SK-N-SH (cell line): ENCODE results near the gene PNCK. TPM values are rescaled to one million over a fixed set of nuclear protein-coding genes. Genes with fewer than 3 reads are reported as not detected.

ENCODE experiments used
- CTCF ChIA-PET: fragments of 300-600, 350-600 bp; formaldehyde crosslinking; extraction: SDS; loops from one replicate; lab custom pipeline; 2021; lab: Yijun Ruan, JAX
- POLR2A ChIA-PET: fragments of 350-600 bp; sonication (Branson Sonifier 250); formaldehyde crosslinking; extraction: SDS; loops from one replicate; lab custom pipeline; 2020; ENCODE audit warnings: antibody characterized with exemption, inconsistent platforms; lab: Yijun Ruan, JAX
- DNase-seq: peaks from one replicate; pipeline ENCODE4 v3.0.0; 2012
- H2AFZ ChIP-seq: fragments of 200-600 bp; sonication (generic); 2 replicates; pipeline ENCODE4 v1.8.1; 2016; ENCODE audit warnings: antibody characterized with exemption, mild to moderate bottlenecking, low read depth
- H3F3A ChIP-seq: fragments of 200-600 bp; sonication (generic); replicated peaks from 2 replicates; pipeline ENCODE3; 2016; ENCODE audit warnings: antibody characterized with exemption, mild to moderate bottlenecking; ENCODE audit not compliant: insufficient read depth
- H3K27ac ChIP-seq, 2 experiments: fragments of 200-500 bp in 1 of 2; fragments of 200-600 bp in 1 of 2; sonication (Bioruptor generic) in 1 of 2; sonication (generic), shearing (Covaris generic) in 1 of 2; 2 replicates each; pipeline versions ENCODE4 v1.5.1 to v1.6.1; 2014 to 2016; ENCODE audit warnings: low read depth in 2 of 2, inconsistent platforms in 1 of 2, low read length in 1 of 2, mild to moderate bottlenecking in 1 of 2, mixed read lengths in 1 of 2
- H3K27me3 ChIP-seq: fragments of 200-600 bp; sonication (generic), shearing (Covaris generic); 2 replicates; pipeline ENCODE4 v1.6.1; 2016; ENCODE audit warnings: mixed run types; ENCODE audit not compliant: insufficient read depth
- H3K36me3 ChIP-seq, 2 experiments: fragments of 200-500 bp in 1 of 2; fragments of 200-600 bp in 1 of 2; sonication (Bioruptor generic) in 1 of 2; sonication (generic) in 1 of 2; replicated peaks in 1 of 2; 2 replicates each; pipeline versions ENCODE3 to v1.5.1; 2014 to 2016; ENCODE audit warnings: low read length in 1 of 2, mild to moderate bottlenecking in 1 of 2; ENCODE audit not compliant: insufficient read depth in 2 of 2, control insufficient read depth in 1 of 2
- H3K4me1 ChIP-seq, 2 experiments: fragments of 200-500 bp in 1 of 2; fragments of 200-600 bp in 1 of 2; sonication (Bioruptor generic) in 1 of 2; sonication (generic), shearing (Covaris generic) in 1 of 2; 2 replicates each; pipeline versions ENCODE4 v1.5.1 to v1.6.1; 2014 to 2016; ENCODE audit warnings: low read depth in 1 of 2, low read length in 1 of 2, mixed run types in 1 of 2; ENCODE audit not compliant: insufficient read depth in 2 of 2, control insufficient read depth in 1 of 2
- H3K4me2 ChIP-seq: fragments of 200-600 bp; sonication (generic), shearing (Covaris generic); 2 replicates; pipeline ENCODE4 v1.6.1; 2017; ENCODE audit warnings: mixed run types
- H3K4me3 ChIP-seq, 2 experiments: fragments of 200-500 bp in 1 of 2; fragments of 200-600 bp in 1 of 2; sonication (Bioruptor generic) in 1 of 2; sonication (generic), shearing (Covaris generic) in 1 of 2; 2 replicates each; pipeline versions ENCODE4 v1.5.1 to v1.8.1; 2014 to 2016; ENCODE audit warnings: low read depth in 2 of 2, inconsistent platforms in 1 of 2, low read length in 1 of 2, mild to moderate bottlenecking in 1 of 2, mixed read lengths in 1 of 2, moderate library complexity in 1 of 2
- H3K79me2 ChIP-seq: fragments of 200-600 bp; sonication (generic); 2 replicates; pipeline ENCODE4 v1.8.1; 2017; ENCODE audit warnings: mild to moderate bottlenecking; ENCODE audit not compliant: insufficient read depth
- H3K9ac ChIP-seq: fragments of 200-600 bp; sonication (generic); 2 replicates; pipeline ENCODE4 v1.6.1; 2017; ENCODE audit warnings: mixed run types
- H3K9me2 ChIP-seq: fragments of 200-600 bp; sonication (generic); 2 replicates; pipeline ENCODE4 v1.6.1; 2017; ENCODE audit warnings: mixed run types
- H3K9me3 ChIP-seq: fragments of 200-600 bp; sonication (generic); 2 replicates; pipeline ENCODE4 v1.6.1; 2017; ENCODE audit warnings: mixed run types, mild to moderate bottlenecking, moderate library complexity
- H4K20me1 ChIP-seq: fragments of 200-600 bp; sonication (generic); 2 replicates; pipeline ENCODE4 v1.6.1; 2017; ENCODE audit warnings: mild to moderate bottlenecking, mixed run types; ENCODE audit not compliant: insufficient read depth
- FOSL2 ChIP-seq: IDR thresholded peaks from 2 replicates; pipeline ENCODE4 v1.4.0; 2012; ENCODE audit warnings: low read depth, mild to moderate bottlenecking, moderate library complexity, borderline replicate concordance
- RAD21 ChIP-seq: IDR thresholded peaks from 2 replicates; pipeline ENCODE4 v1.6.1; 2012; ENCODE audit warnings: mild to moderate bottlenecking, low read length
- RXRA ChIP-seq: IDR thresholded peaks from 2 replicates; pipeline ENCODE4 v1.4.0; 2012; ENCODE audit warnings: low read depth, mild to moderate bottlenecking, borderline replicate concordance
- SMC3 ChIP-seq: IDR thresholded peaks from 2 replicates; pipeline ENCODE4 v1.6.1; 2012; ENCODE audit warnings: low read depth, low read length, improper control_type of control experiment
- TAF1 ChIP-seq: IDR thresholded peaks from 2 replicates; pipeline ENCODE4 v1.6.1; 2012; ENCODE audit warnings: low read depth, mild to moderate bottlenecking, low read length, moderate library complexity, borderline replicate concordance
- YY1 ChIP-seq: IDR thresholded peaks from 2 replicates; pipeline ENCODE4 v1.4.0; 2012; ENCODE audit warnings: low read depth, mild to moderate bottlenecking
- WGBS: methylation state at CpG from one replicate; pipeline ENCODE4 v1.1.6; 2017; ENCODE audit warnings: low lambda C conversion rate; 5-methylcytosine and 5-hydroxymethylcytosine counted together
- polyA plus RNA-seq, 3 experiments: library from polyadenylated mRNA; depleted of rRNA; stranded (reverse); fragments of >200 nt; gene quantifications; 2 replicates each; pipeline ENCODE4 v1.2.3, GENCODE V29; 2012
- TF ChIP-seq, protein P1 (sequence below): fragments of 200-600 bp; sonication (generic); IDR thresholded peaks from 2 replicates; pipeline ENCODE4 v1.6.1; 2017; ENCODE audit warnings: antibody characterized with exemption, mild to moderate bottlenecking, moderate library complexity
- TF ChIP-seq, protein P2 (sequence below): fragments of 150-350 bp; IDR thresholded peaks from 2 replicates; pipeline ENCODE4 v1.6.1; 2016; ENCODE audit warnings: mild to moderate bottlenecking, low read depth, low read length
- TF ChIP-seq, protein P3 (sequence below): fragments of 150-350 bp; IDR thresholded peaks from 2 replicates; pipeline ENCODE4 v1.6.1; 2017; ENCODE audit warnings: antibody characterized with exemption, low read length, low read depth, borderline replicate concordance
- TF ChIP-seq, protein P4 (sequence below): IDR thresholded peaks from 2 replicates; pipeline ENCODE4 v1.4.0; 2012; ENCODE audit warnings: low read depth, borderline replicate concordance

Gene PNCK
- polyA plus RNA-seq, 1 of the 3 experiments (the other 2 are of a cell fraction): 1.2 TPM

DNA sequence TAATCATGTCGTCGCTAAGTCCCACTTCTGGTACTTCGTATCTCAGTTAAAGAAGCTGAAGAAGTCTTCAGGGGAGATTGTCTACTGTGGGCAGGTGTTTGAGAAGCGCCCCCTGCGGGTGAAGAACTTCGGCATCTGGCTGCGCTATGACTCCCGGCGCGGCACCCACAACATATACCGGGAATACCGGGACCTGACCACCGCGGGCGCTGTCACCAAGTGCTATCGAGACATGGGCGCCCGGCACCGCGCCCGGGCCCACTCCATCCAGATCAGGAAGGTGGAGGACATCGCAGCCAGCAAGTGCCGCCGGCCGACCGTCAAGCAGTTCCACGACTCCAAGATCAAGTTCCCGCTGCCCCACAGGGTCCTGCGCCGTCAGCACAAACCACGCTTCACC is 11.3 kb downstream of the PNCK start:
- no peaks in the 10 kb centered on the region for H3K4me1 ChIP-seq
- H3K9ac ChIP-seq: no peak overlapping the region
- H4K20me1 ChIP-seq: no peaks in the 10 kb centered on the region
- no peak overlapping the region for H3K4me2 ChIP-seq
- POLR2A ChIA-PET: no interaction called here
- H3F3A ChIP-seq: no peaks in the 10 kb centered on the region
- WGBS: 19% methylated on average over 19 of the region's 31 CpGs
- DNase-seq: peak; percentile 27
- no peak overlapping the region for H3K27ac ChIP-seq
- CTCF ChIA-PET: interaction anchor here (0.9 to 10.5 kb wide), 6 partner anchors 11 to 123 kb away, joined by 3 to 128 read pairs (median 6); no protein-coding TSS in a partner anchor
- H3K36me3 ChIP-seq: no peaks in the 10 kb centered on the region
- no peaks in the 10 kb centered on the region for H3K9me2 ChIP-seq
- H3K79me2 ChIP-seq: no peaks in the 10 kb centered on the region
- TF ChIP-seq RAD21 (0 out of 2 replicates have a peak, but pooled peaks have one; percentile 7), SMC3 (0 out of 2 replicates have a peak, but pooled peaks have one; percentile 18), TAF1 (no peak)
- TF ChIP-seq, protein P1, sequence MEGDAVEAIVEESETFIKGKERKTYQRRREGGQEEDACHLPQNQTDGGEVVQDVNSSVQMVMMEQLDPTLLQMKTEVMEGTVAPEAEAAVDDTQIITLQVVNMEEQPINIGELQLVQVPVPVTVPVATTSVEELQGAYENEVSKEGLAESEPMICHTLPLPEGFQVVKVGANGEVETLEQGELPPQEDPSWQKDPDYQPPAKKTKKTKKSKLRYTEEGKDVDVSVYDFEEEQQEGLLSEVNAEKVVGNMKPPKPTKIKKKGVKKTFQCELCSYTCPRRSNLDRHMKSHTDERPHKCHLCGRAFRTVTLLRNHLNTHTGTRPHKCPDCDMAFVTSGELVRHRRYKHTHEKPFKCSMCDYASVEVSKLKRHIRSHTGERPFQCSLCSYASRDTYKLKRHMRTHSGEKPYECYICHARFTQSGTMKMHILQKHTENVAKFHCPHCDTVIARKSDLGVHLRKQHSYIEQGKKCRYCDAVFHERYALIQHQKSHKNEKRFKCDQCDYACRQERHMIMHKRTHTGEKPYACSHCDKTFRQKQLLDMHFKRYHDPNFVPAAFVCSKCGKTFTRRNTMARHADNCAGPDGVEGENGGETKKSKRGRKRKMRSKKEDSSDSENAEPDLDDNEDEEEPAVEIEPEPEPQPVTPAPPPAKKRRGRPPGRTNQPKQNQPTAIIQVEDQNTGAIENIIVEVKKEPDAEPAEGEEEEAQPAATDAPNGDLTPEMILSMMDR: peak; percentile 38
- H2AFZ ChIP-seq: no peak overlapping the region
- no peak overlapping the region for H3K4me3 ChIP-seq
- H3K9me3 ChIP-seq: 0 out of 2 replicates have a peak, but pooled peaks cover 9% of the 10 kb centered on the region
- peaks cover 10% of the 10 kb centered on the region; the same call in 1 of the 2 replicates for H3K27me3 ChIP-seq

DNA sequence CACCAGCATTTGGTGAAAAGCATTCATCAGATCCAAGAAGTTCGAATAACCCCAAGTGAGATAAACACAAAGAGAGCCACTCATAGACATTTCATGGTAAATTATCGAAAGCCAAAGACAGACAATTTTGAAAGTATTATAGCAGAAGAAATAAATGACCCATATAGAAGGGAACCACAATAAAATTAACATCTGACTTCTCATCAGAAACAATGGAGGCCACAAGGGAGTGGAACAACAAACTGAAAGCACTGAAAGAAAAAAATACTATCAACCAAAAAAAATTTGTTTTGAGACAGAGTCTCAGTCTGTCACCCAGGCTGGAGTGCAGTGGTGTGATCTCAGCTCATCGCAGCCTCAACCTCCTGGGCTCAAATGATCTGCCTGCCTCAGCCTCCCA is 14.3 kb downstream of the PNCK start:
- Histone ChIP-seq H3K9me3 (no peaks in the 10 kb centered on the region), H3K27me3 (peaks cover 10% of the 10 kb centered on the region; the same call in 1 of the 2 replicates), H4K20me1 (no peaks in the 10 kb centered on the region), H3K27ac (no peak overlapping the region), H2AFZ (no peak overlapping the region), H3K9me2 (no peaks in the 10 kb centered on the region), H3F3A (no peaks in the 10 kb centered on the region), H3K4me1 (no peaks in the 10 kb centered on the region), H3K36me3 (no peaks in the 10 kb centered on the region), H3K4me3 (no peak overlapping the region), H3K79me2 (no peaks in the 10 kb centered on the region), H3K9ac (no peak overlapping the region), H3K4me2 (no peak overlapping the region)
- TF ChIP-seq YY1 (no peak), FOSL2 (no peak), TAF1 (no peak), RXRA (no peak)
- TF ChIP-seq, protein P2, sequence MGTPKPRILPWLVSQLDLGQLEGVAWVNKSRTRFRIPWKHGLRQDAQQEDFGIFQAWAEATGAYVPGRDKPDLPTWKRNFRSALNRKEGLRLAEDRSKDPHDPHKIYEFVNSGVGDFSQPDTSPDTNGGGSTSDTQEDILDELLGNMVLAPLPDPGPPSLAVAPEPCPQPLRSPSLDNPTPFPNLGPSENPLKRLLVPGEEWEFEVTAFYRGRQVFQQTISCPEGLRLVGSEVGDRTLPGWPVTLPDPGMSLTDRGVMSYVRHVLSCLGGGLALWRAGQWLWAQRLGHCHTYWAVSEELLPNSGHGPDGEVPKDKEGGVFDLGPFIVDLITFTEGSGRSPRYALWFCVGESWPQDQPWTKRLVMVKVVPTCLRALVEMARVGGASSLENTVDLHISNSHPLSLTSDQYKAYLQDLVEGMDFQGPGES: no peak
- TF ChIP-seq, protein P3, sequence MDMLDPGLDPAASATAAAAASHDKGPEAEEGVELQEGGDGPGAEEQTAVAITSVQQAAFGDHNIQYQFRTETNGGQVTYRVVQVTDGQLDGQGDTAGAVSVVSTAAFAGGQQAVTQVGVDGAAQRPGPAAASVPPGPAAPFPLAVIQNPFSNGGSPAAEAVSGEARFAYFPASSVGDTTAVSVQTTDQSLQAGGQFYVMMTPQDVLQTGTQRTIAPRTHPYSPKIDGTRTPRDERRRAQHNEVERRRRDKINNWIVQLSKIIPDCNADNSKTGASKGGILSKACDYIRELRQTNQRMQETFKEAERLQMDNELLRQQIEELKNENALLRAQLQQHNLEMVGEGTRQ: no peak
- TF ChIP-seq, protein P4, sequence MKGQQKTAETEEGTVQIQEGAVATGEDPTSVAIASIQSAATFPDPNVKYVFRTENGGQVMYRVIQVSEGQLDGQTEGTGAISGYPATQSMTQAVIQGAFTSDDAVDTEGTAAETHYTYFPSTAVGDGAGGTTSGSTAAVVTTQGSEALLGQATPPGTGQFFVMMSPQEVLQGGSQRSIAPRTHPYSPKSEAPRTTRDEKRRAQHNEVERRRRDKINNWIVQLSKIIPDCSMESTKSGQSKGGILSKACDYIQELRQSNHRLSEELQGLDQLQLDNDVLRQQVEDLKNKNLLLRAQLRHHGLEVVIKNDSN: no peak
- ChIA-PET POLR2A (no interaction called here), CTCF (interaction anchor here (1.1 to 7.9 kb wide), 2 partner anchors 8 to 152 kb away, joined by 3 to 55 read pairs; no protein-coding TSS in a partner anchor)
- WGBS: 33% methylated on average over 2 of the region's 3 CpGs
- DNase-seq: no peak
